Right lobe of liver (tissue), 6 donors: ENCODE measurements around the gene IZUMO4. TPM values are rescaled to one million over a fixed set of nuclear protein-coding genes. Genes with fewer than 3 reads are reported as not detected.

ENCODE experiments used
- ATAC-seq, 4 donors: fragments of 200-7000 bp; cut with Tn5 transposase; one replicate each; pipeline ENCODE4 v1.9.1; 2020; ENCODE audit warnings: mild to moderate bottlenecking in 4 of 4, moderate library complexity in 4 of 4
- DNase-seq, 3 donors: peaks; one replicate each; pipeline ENCODE4 v3.0.0-alpha.2; 2020
- H3K27ac ChIP-seq, 3 donors: fragments of 200-600 bp; one replicate each; pipeline ENCODE4 v1.8.0; 2022
- H3K27me3 ChIP-seq, 2 donors: fragments of 200-600 bp; one replicate each; pipeline ENCODE4 v1.8.0; 2022
- H3K36me3 ChIP-seq, 4 donors: fragments of 200-600 bp; sonication (generic) in 1 of 4; one replicate each; pipeline versions ENCODE4 v1.5.1 to v1.8.0; 2017 to 2022; ENCODE audit warnings: control low read depth in 1 of 4
- H3K4me1 ChIP-seq, 4 donors: fragments of 200-600 bp; sonication (generic) in 1 of 4; one replicate each; pipeline versions ENCODE4 v1.5.1 to v1.8.0; 2017 to 2022; ENCODE audit warnings: control low read depth in 1 of 4
- H3K4me3 ChIP-seq, 3 donors: fragments of 200-600 bp; one replicate each; pipeline ENCODE4 v1.8.0; 2022
- H3K9me3 ChIP-seq, 4 donors: fragments of 200-600 bp; sonication (generic) in 1 of 4; one replicate each; pipeline versions ENCODE4 v1.5.1 to v1.8.0; 2017 to 2022; ENCODE audit warnings: control low read depth in 1 of 4
- POLR2A ChIP-seq: fragments of 450-650 bp; IDR thresholded peaks from one replicate; pipeline ENCODE4 v1.6.1; 2017; ENCODE audit warnings: antibody characterized with exemption, mild to moderate bottlenecking
- WGBS: methylation state at CpG from one replicate; pipeline ENCODE4 v1.1.6; 2018; ENCODE audit warnings: low coverage, low lambda C conversion rate; ENCODE audit not compliant: insufficient coverage; ENCODE audit errors: missing lambda C conversion rate; 5-methylcytosine and 5-hydroxymethylcytosine counted together
- intact Hi-C, 2 donors: fragments of 100-400 bp; cut with DNase I; formaldehyde crosslinking; loops; one replicate each; pipeline versions ENCODE4 v1.11.2 to v1.14.1; 2022
- total RNA-seq, 6 experiments: library from RNA; depleted of rRNA in 2 of 6; stranded (reverse); fragments of >200 nt in 2 of 6; fragmentation: NEBNext Ultra II Directional in 3 of 6; extraction: Animal tissue kit (Norgen Biotek cat#: 25700) in 3 of 6; gene quantifications; one replicate each; pipeline versions ENCODE4 v1.1.0 to v1.2.4, GENCODE V29; 2016 to 2023
- TF ChIP-seq, protein P1 (sequence below), 4 donors: fragments of 200-600 bp in 3 of 4; fragments of 450-650 bp in 1 of 4; IDR thresholded peaks; one replicate each; pipeline versions ENCODE4 v1.5.1 to v1.8.0; 2016 to 2022; ENCODE audit warnings: antibody characterized with exemption in 4 of 4, mild to moderate bottlenecking in 2 of 4
- donor health status: DM: no; HTN: yes; CAD: no.
- donor health status: DM: no; HTN: no; CAD: no.
- donor health status: DM: no; HTN: no; CAD: no.
- donor health status: DM: no; HTN: yes; CAD: no.
- donor health status: DM: no; HTN: yes; CAD: no.

IZUMO4 gene
- total RNA-seq, 6 experiments from 2014 or later, result 1.2 to 6.9 (median 4.2) TPM; not detected in 1

DNA sequence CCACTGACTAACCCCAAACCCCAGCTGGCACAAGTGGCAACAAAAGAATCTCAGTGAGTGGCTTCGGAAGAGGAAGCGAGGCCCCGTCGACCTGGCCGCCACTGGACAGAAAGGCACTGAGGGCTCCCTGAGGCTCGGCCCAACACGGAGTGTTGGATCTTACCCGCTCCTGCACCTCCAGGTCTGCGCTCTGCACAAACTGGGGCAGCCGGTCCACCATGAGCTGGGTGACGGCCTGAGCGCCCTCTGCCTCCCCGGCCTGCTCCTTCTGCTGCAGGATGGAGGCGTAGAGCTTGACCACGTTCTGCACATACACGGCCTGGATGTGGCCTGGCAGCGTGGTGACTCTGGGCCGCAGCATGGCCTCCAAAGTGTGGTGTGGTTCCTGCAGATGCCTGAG lies 21.7 kb downstream of the IZUMO4 start:
- intact Hi-C loops, result no loop called here
- Histone ChIP-seq H3K4me1 (no peaks in the 10 kb centered on the region), H3K36me3 (peaks cover 6 to 94% (median 65%) of the 10 kb centered on the region in 4 donors), H3K4me3 (no peak overlapping the region), H3K27me3 (no peaks in the 10 kb centered on the region), H3K9me3 (no peaks in the 10 kb centered on the region), H3K27ac (no peak overlapping the region)
- no peak for DNase-seq
- no peak for ATAC-seq
- WGBS, result no CpG with 5 or more reads among the region's 18 CpGs
- TF ChIP-seq POLR2A, result no peak
- TF ChIP-seq, protein P1, sequence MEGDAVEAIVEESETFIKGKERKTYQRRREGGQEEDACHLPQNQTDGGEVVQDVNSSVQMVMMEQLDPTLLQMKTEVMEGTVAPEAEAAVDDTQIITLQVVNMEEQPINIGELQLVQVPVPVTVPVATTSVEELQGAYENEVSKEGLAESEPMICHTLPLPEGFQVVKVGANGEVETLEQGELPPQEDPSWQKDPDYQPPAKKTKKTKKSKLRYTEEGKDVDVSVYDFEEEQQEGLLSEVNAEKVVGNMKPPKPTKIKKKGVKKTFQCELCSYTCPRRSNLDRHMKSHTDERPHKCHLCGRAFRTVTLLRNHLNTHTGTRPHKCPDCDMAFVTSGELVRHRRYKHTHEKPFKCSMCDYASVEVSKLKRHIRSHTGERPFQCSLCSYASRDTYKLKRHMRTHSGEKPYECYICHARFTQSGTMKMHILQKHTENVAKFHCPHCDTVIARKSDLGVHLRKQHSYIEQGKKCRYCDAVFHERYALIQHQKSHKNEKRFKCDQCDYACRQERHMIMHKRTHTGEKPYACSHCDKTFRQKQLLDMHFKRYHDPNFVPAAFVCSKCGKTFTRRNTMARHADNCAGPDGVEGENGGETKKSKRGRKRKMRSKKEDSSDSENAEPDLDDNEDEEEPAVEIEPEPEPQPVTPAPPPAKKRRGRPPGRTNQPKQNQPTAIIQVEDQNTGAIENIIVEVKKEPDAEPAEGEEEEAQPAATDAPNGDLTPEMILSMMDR (IDR thresholded peaks at IDR 0.05), result no peak

DNA sequence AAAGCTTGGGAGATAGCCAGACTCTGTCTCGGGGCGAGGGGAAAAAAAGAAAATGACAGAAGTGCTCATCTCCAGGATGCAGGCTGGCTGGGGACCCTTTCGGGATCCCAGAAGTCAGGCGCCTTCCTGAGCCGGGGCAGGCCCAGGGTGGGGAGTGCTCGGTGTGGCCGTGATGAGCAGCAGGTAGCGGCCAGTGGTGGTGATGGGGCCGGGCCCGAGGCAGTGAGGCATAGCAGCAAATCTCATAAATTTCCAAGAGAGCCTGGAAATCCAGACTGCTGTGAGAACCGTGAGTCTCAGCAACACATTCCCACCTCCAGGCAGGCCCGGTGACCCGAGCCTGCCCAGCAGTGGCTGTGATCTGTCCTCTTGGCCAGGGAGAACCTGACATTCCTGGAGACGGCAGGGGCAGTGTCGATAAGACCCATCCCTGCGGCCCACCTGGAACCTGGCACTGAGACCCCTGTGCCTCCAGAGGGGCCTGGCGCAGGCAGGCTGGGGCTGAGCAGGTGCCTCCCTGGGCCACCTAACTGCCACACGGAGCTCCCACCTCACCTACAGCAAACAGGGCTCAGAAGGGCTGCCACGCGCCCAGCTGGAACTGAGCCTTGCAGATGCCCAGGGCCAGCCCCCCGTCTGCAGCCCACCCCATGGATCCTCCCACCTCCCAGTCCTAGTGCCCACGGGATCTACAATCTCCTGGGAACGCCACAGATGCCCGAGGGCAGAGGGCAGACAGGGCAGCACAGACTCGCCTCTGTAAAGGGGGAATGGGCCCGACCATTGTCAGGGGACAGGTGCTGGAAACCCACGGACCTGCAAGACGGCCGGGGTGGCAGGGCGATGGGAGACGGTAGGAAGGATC lies 23.4 kb downstream of the IZUMO4 start:
- WGBS, result 92% methylated on average over 6 of the region's 31 CpGs
- ATAC-seq, result no peak
- no peaks in the 10 kb centered on the region for H3K27me3 ChIP-seq
- H3K4me3 ChIP-seq, result no peak overlapping the region
- no peaks in the 10 kb centered on the region for H3K9me3 ChIP-seq
- peaks cover 6 to 83% (median 55%) of the 10 kb centered on the region in 4 donors for H3K36me3 ChIP-seq
- DNase-seq, result no peak
- no peak overlapping the region for H3K27ac ChIP-seq
- intact Hi-C loops, result no loop called here
- TF ChIP-seq POLR2A, result no peak
- TF ChIP-seq, protein P1 (IDR thresholded peaks at IDR 0.05), result no peak
- H3K4me1 ChIP-seq, result no peaks in the 10 kb centered on the region

DNA sequence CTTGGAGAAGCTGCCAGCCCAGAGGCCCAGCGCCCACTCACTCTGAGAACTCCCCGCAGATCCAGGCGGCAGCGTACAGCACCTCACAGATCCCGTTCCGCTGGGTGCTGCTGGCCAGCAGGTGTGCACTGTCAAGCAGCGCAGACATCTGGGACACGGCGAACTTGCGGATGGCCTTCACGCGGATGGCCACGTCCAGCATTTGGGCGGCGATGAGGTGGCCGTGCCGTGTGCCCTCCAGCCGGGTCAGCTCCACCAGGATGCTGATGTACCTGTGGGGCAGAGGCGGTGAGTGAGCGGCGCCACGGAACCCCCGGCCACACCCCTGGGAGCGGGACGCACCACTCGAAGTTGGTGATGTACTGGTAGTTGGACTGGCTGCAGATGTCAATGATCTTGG lies 24.1 kb downstream of the IZUMO4 start:
- no peaks in the 10 kb centered on the region for H3K9me3 ChIP-seq
- no peaks in the 10 kb centered on the region for H3K4me1 ChIP-seq
- peaks cover 6 to 83% (median 54%) of the 10 kb centered on the region in 4 donors for H3K36me3 ChIP-seq
- intact Hi-C loops, result no loop called here
- H3K27me3 ChIP-seq, result no peaks in the 10 kb centered on the region
- ATAC-seq (no peak), DNase-seq (no peak)
- TF ChIP-seq, protein P1 (IDR thresholded peaks at IDR 0.05), result no peak
- no peak for TF ChIP-seq POLR2A
- whole genome bisulfite sequencing, result no CpG with 5 or more reads among the region's 26 CpGs
- no peak overlapping the region for H3K4me3 ChIP-seq
- no peak overlapping the region for H3K27ac ChIP-seq

DNA sequence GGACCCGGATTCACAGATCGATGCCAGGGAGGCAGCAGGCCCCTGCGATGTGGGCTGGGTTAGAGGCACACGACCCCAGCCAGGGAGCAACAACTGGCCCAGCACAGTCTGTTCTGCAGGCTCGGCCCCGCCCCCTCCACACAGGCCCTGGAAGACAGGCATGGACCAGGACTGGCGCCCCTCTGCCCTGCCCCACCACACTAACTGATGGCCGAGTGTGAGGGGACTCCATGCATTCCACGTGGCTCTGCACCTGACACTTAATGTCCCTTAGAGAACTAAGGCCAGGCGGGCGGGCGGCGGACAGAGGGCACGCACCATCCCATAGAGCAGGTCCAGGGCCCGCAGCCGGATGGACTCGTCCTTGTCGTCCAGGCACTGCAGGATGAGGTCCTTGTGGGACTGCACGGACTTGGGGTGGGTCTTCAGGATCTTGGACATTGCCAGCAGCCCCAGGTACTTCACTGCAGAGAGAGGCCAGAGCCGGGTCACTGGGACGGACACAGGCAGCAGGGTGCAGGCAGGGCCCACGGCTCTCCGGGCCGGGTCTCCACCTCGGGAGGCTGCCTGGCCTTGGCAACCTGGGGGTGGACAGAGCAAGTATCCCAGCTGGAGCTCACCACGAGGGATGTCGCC lies 24.8 kb downstream of the IZUMO4 start:
- TF ChIP-seq, protein P1 (IDR thresholded peaks at IDR 0.05), result no peak
- TF ChIP-seq POLR2A, result no peak
- Histone ChIP-seq H3K27ac (no peak overlapping the region), H3K4me3 (no peak overlapping the region), H3K27me3 (no peaks in the 10 kb centered on the region), H3K4me1 (no peaks in the 10 kb centered on the region), H3K36me3 (peaks cover 0 to 78% (median 51%) of the 10 kb centered on the region in 4 donors), H3K9me3 (no peaks in the 10 kb centered on the region)
- ATAC-seq (peak in 2 of 4 donors; percentile 4 to 9), DNase-seq (no peak)
- intact Hi-C loops, result no loop called here
- no CpG with 5 or more reads among the region's 27 CpGs for WGBS
